HG03060 (cell line): ENCODE data around the gene GLG1.
"Not testable (repeated sequence)": the region's sequence is repeated elsewhere in the genome, so short reads cannot be mapped to it uniquely, and the experiment has no call there.

ENCODE experiments used
- ATAC-seq: cut with Tn5 transposase; IDR thresholded peaks from one replicate; pipeline ENCODE4 v1.9.1; 2021; ENCODE audit warnings: low read depth, moderate number of reproducible peaks; ENCODE audit not compliant: unreplicated experiment

GLG1 gene

GRCh38 chr16:74546112-74546511, 60.8 kb downstream of the GLG1 start:
- ATAC-seq = not testable (repeated sequence)

GRCh38 chr16:74542911-74543578, 63.9 kb downstream of the GLG1 start:
- ATAC-seq = not testable (repeated sequence)

- ATAC-seq = not testable (repeated sequence)
Measured at GRCh38 chr16:74540663-74541062, 66.3 kb downstream of the GLG1 start.

GRCh38 chr16:74538801-74539200, 68.1 kb downstream of the GLG1 start:
- not testable (repeated sequence) for ATAC-seq

- ATAC-seq = not testable (repeated sequence)
Measured at GRCh38 chr16:74537746-74538145, 69.2 kb downstream of the GLG1 start.

- not testable (repeated sequence) for ATAC-seq
Measured at GRCh38 chr16:74534650-74535049, 72.3 kb downstream of the GLG1 start.

- no peak for ATAC-seq
Measured at GRCh38 chr16:74524926-74525325, 82.0 kb downstream of the GLG1 start.

GRCh38 chr16:74524117-74524516, 82.8 kb downstream of the GLG1 start:
- no peak for ATAC-seq

GRCh38 chr16:74523706-74524105, 83.2 kb downstream of the GLG1 start:
- ATAC-seq = not testable (repeated sequence)

GRCh38 chr16:74522160-74522559, 84.8 kb downstream of the GLG1 start:
- ATAC-seq = no peak

GRCh38 chr16:74521691-74522090, 85.2 kb downstream of the GLG1 start:
- ATAC-seq = no peak

GRCh38 chr16:74518934-74519333, 88.0 kb downstream of the GLG1 start:
- ATAC-seq = not testable (repeated sequence)

- ATAC-seq = no peak
Measured at GRCh38 chr16:74511961-74512360, 95.0 kb downstream of the GLG1 start.

- ATAC-seq = no peak
Measured at GRCh38 chr16:74505011-74505410, 101.9 kb downstream of the GLG1 start.

GRCh38 chr16:74503412-74503811, 103.5 kb downstream of the GLG1 start:
- no peak for ATAC-seq

GRCh38 chr16:74501484-74502478, 105.1 kb downstream of the GLG1 start:
- no peak for ATAC-seq

GRCh38 chr16:74500907-74501306, 106.0 kb downstream of the GLG1 start:
- ATAC-seq = no peak

- ATAC-seq = no peak
Measured at GRCh38 chr16:74499114-74499513, 107.8 kb downstream of the GLG1 start.

GRCh38 chr16:74497761-74498160, 109.2 kb downstream of the GLG1 start:
- no peak for ATAC-seq

GRCh38 chr16:74496054-74496453, 110.9 kb downstream of the GLG1 start:
- no peak for ATAC-seq

- ATAC-seq = no peak
Measured at GRCh38 chr16:74492976-74493375, 113.9 kb downstream of the GLG1 start.
